GM18870 (cell line): ENCODE data around the gene EXOC4.

ENCODE experiments used
- ATAC-seq: cut with Tn5 transposase; IDR thresholded peaks from one replicate; pipeline ENCODE4 v1.9.1; 2021; ENCODE audit warnings: moderate library complexity; ENCODE audit not compliant: unreplicated experiment

Gene EXOC4

DNA sequence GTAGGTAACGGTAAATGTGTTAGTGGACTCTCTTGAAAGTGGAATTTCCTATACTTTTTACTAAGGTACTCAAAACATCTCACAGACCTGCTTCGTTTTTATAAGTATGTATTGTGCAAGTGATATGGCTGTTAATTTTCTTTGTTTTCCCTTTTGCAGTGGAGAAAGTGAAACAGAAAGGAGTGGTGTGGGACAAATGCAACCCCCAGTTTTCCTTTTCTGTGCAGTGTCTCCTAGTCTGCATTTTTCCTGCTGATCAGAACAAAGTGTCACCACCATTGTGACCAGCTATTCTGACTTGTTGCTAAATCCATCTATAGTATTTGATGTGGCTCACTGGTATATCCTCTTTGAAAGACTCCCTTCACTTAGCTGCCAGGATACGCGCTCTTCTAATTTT is 410.0 kb downstream of the EXOC4 start:
- no peak for ATAC-seq

DNA sequence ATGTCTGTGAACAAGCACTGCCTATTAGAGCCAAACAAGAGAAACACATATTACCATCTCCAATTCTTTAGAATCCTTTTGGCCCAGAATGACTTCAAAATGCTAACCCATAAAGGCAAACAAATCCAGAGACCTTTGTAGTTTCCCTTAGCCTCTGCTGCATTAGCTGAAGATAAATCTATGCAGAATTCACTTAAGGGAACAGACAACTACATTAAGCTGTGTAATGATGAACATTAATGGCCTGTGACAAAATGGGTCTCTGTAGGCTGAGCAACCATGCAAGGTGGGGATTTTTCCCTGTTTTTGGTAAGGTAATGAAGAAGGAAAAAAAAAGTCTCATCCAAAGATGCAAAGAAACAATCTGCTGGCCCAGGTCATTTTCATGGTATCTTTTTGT is 411.6 kb downstream of the EXOC4 start:
- ATAC-seq, result no peak

DNA sequence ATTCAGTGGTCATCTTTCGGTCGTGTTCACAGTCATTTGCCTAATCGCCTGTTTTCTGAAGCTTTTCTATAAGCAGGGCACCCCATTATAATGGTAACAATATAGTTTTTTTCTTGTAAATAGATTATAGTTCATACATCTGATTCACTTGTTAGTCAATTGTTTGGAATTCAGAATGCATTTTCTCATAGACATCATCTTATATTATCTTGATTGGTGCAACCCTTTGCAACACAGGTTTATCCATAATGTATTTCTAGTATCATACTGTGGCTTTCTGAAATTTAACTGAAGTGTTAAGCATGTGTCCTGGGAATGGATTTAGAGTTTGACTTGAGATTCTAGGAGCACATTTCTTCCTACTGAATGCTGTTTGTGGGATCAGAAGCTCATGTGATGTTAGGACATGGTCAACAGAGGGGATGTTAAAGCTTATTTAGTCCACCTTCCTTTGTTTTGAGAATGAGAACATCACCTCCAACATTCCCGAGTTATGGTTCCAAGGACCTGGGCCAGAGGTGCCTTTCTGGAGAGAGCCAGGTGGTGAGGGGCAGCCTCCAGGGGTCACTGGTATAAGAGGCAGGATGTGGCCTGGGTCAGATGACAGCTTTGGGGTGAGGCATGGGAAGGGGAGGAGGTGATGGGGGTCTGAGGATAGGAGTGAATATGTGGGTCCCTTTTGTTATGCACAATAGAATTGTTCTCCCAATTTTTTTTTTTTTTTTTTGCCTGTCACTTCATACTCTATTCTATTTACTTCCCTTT is 415.6 kb downstream of the EXOC4 start:
- no peak for ATAC-seq

DNA sequence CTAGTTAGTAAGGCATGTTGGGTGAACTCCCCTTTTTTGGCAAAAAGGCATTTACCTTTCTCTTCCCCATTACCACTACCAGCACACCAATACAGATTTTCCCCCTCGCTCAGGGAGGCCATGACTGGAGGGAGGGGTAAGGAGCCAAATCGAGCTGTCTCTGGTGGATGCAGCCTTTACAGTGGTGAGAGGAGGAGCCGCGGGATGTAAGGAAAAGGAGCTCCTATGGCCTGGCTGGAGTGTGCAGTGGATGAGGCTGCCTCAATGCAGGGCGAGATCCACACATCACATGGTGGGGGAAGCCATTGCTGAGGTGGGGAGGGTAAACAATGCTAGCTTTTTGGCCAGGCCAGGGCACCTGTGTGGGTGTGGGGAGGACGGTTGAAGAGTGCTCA is 416.2 kb downstream of the EXOC4 start:
- ATAC-seq, result no peak

DNA sequence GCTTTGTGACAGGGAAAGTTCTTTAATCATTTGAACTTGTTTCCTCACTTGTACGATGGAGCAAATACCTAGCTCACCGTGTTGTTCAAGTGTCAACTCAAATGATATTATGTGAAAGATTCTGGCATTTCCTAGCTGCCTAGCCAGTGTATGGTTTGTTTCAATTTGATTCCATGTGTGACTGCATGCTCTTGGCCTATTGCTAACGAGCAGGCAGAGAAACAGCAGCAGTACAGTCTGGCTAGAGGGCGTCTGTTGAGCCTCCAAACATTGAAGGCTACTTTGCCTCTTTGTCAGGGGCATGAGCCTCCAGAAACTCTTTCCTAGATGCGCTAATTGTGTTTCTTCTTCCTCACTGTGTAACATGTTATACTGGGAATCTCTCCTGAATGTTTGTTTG is 417.4 kb downstream of the EXOC4 start:
- ATAC-seq, result no peak

DNA sequence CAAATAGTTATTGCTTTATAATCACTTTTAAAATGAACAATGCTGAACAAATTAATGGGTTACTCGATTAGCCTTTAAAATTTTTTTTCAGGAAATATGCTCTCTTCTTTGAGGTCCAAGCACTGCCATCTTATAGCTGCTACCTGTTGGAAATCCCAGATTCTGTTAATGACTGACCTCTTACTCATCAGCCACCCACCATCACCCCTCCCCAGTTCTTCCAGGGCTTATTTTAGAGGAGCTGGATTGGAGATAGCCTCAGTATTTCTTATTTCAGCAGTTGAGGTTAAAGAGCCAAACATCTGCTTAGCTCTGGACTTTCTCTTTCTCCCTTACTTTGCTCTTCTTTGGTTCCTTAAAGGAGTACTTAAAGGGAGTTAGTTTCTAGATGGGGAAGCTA is 420.0 kb downstream of the EXOC4 start:
- ATAC-seq, result no peak

DNA sequence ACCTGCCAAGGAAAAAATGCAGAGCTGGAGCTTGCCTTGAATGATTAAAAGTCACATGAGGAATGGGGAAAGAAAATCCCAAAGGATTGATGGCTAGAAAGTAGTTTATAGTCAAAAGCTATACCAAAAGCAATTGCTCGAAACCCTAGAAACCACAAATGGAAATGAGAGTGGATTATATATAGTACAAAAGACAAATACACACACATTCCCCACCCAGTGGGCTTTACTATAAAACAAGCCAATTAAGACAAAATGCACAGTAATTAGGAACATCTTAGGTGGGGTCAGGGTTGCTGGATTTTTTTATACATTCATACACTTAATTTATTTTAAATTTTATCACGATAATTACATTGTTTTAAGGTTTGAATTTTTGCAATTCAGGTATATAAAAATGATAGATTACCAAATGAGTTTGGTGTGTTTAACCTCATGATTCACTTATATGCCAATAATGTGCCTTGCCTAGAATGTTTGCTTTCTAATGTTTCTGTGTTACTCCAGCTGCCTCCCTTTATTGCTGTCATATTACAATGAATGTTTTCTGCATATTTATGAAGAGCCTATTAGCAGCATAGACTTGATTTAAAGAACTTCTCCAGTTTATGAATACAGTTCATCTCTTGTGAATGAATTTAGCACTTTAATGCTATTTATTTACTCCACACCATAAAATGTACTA is 421.3 kb downstream of the EXOC4 start:
- no peak for ATAC-seq

DNA sequence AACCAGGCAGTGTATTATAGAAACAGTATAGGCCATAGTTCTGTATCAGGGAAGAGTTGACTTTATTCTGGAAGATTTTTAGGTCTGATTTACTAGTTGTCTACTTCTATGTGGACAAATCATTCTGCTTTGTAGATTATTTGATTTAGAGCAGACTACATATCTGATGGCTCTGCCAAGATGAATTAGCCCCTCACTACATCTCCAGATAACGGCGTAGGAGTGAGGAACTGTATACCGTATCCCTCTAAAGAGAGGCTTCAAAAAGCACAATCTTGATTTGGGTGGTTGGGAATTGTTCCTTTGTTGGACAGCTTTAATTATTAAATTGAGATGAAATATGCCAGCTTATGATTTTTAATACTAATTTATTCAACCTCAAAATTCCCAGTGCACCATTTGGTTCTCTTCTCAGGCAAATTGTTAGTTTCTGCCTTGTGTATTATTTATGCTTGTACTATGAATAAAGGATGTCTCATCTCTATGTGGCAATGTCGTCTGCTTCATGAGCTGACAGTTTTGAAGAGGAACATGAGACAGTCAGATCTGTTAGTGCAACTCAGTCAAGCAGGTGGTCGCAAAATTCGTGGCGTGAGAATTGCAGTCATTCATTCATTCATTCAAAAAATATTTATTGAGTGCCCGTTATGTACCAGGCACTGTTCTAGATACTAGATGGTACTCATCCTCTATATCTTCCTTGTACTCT is 422.8 kb downstream of the EXOC4 start:
- ATAC-seq, result no peak

DNA sequence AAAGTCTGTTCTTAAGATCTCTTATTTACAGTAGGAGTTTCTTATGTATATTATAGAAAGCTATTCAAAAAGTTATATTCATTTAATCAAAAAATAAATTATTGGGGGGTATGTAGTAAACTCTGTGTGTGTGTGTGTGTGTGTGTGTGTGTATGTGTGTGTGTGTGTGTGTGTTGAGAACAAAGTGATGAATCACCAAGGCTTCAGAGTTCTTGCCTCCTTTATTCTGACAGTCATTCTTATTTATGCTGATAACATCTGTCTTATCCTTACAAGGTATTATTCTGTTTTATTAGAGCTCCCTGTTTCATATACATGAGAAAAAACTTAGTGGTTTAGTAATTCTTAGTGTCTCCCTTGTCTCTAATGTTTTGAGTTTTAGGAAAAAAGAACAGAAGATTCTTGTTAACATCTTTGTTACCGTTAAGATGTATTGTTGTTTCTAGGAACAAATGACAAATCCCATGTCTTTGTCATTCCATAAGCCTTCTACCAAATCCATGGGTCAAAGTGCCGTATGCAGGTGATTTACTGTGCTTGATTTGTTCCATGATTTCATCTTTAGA is 424.0 kb downstream of the EXOC4 start:
- no peak for ATAC-seq

DNA sequence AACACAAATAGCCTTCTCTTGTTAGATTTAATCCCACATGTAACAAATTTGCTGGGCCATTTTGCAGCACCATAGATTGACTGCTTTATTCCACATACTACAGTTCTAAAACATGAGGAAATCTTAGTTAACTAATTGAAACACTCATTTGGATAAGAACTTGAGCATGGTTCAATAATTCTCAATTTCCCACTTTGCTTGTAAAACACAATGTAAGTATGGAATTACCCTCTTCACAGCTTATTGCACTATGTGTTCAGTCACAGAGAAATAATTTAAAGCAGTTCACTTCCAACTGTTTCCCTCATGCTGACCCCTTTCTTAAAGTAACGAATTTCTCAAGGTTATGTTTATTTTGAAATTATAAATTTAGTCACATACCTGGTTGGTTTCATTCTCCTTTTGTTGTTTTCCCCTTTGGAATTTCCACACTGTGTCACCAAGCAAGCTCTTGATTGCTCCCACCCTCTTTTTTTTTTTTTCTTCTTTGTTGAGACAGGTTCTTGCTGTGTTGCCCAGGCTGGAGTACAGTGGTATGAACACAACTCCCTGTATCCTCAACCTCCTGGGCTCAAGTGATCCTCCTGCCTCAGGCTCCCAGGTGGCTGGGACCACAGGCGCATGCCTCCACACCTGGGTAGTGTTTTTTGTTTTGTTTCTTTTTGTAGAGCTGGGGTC is 425.4 kb downstream of the EXOC4 start:
- no peak for ATAC-seq

DNA sequence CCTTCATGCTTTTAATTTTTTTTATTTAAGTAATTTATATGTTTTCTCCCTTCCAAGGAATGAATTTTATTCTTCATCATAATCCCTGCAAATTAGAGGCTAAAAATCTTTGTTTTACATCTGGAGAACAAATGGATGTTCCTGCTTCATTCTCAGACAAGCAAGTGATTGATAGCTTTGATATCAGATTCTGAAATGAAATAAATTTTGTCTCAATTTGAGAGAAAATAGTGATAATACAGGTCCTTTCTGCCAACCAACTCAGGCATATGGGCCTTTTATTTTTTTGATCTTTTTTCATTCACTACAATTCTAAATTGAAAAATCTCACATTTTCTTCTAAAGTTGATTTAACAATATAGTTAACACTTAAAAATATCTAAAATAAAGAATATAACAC is 427.1 kb downstream of the EXOC4 start:
- ATAC-seq, result no peak

DNA sequence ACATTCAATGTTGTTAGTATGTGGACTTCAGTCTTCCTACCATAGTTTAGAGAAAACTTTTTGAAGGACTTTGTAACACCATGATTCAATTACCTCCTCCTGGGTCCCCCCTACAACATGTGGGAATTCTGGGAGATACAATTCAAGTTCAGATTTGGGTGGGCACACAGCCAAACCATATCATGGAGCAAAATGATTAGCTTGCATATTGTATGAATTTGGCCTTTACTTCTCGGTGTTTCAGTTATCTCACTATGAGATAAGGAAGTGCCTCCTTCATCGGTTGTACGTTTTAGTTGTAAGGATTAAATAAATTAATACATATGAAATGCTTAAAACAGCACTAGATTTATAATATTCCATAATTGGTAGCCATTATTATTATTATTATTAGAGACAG is 428.7 kb downstream of the EXOC4 start:
- ATAC-seq, result no peak

DNA sequence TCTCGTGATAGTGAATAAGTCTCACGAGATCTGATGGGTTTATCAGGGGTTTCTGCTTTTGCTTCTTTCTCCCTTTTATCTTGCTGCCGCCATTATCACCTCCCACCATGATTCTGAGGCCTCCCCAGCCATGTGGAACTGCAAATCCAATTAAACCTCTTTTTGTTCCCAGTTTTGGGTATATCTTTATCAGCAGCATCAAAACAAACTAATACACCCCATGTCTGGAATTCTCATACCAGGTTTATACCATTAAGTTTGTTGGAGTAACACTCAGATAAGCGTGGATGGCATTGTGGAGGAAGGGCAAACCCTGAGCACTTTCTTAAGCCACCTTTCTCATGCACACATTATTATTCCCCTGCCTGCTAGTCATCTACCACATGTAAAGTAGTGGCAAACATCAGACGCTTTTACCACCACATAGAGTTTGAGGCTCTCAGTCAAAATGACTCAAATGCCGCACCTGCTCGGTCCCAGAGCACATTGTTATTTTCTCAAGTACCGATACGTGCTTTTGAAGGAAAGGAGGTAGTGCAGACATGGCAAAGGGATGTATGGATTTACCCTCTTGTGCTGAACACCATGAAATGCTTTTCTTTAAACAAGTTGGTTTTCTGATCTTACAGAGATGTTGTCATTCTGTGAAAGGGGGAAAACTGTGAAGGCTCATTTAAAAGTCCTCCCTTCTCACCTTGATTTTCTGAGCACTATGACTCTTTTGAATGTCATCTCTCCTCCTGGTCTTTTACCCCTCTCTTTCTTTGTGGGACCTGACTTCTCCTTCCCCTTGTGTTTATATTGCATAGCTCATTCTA is 429.7 kb downstream of the EXOC4 start:
- ATAC-seq, result no peak

DNA sequence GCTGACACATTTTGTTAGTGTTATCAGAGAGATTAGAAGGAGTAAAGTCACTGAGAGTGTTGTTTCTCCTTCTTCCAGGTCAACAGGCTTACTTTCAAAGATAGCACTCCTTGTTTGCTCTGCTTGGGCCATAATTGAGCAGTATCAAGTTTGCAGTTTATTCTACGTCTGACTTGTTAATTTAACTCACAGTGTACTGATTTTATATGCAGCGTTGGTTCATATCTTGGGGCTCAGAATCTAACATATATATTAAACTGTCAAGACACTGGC is 430.2 kb downstream of the EXOC4 start:
- ATAC-seq, result no peak

DNA sequence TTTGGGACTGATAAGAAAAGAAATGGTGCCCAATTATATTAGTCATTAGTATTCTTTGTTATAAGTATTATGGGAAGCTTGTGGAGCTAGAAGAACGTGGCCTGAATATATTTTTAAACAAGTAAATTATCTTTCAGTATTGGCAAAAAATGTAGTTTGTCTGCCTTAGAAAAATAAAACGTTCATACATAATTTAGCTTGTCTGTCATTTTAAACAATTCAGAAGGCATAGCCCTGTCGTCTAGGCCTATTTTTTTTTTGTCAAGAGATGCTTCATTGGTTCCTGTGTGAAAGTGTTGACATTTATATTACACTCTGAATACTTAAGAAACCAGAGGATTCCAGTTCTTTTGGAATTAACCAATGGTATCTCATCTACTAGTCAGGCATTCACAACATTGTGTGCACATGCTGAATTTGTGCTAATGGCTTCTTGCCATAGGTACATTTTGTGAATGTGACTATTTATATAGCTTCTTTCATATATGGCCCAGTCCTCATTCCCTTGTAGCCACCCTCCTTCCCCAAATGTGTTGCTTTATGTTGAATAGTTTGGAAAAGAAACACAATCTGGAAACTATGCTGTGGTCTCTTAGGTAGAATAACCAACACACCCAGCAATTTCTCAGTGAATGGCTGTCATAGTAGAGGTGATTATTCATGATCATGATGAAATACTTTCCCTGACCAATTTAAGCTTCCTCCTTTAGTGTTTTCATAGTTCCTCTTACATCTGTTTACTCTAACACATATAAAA is 435.8 kb downstream of the EXOC4 start:
- no peak for ATAC-seq

DNA sequence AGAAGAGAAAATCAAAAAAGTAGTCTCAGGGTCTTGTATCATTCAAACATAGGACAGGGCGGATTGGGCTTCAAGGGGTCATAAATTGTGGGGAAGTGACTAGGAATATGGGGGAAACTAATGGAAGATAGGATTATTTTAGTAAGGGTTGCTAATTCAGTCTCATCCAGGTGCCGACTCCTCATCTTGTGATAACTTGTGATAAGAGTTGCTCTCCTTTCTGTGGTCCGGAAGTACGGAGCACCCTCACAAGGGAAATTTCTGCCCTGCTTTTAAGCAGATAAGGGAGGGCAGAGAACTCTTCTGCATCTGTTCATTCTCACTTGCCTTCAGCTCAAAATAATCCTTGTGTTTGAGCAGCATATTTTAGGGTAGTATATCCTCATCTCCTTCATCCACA is 437.9 kb downstream of the EXOC4 start:
- no peak for ATAC-seq

DNA sequence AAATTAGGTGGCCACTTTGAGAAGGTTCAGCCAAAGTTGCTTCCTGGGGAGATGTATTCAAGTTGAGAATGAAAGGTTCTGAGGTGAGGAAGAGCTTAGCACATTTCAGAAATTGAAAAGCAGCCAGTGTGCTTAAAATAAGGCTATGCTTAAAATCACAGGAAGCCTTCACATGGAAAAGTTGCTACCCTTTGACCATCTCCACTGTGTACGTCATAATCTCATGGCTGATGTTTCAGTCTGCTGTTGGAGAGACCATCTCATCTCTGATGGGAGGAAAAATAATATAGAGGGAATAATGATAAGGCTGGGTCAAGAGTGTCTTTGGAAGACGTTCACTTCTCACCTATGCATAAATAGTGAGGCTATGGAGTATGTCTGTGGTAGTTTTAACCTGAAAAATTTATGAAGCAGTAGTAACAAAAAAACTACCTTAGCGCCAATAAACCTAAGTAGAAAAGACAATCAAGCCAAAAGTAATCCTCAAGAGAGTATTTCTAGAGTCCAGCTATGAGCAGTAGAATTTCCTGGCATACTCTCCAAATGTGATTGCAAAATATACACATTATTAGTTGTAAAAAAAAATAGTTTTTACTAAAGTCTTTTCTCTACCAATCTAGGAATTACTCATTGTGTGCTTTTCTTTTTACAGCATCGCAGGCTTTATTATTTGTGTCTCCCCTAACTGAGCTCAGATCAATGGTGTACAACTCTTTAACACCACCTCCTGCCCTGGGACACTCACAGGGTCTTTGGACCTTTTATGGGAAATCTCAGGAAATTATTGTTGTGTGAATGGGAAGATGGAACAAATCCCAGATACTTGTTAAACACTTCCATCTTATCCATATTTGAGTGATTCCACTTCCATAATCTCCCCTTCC is 439.1 kb downstream of the EXOC4 start:
- no peak for ATAC-seq

DNA sequence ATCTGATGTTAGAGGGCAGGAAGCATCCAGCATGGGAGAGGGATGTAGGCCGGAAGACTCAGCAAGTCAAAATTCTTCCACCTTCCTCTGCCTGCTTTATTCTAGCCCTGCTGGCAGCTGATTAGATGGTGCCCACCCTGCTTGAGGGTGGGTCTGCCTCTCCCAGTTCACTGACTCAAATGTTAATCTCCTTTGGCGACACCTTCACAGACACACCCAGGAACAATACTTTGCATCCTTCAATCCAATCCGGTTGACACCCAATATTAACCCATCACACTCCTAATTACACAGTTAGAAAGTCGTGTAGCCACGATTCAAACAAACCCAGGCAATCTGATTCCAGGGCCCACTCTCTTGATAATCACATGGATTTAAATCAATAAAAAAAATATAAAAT is 440.4 kb downstream of the EXOC4 start:
- no peak for ATAC-seq

DNA sequence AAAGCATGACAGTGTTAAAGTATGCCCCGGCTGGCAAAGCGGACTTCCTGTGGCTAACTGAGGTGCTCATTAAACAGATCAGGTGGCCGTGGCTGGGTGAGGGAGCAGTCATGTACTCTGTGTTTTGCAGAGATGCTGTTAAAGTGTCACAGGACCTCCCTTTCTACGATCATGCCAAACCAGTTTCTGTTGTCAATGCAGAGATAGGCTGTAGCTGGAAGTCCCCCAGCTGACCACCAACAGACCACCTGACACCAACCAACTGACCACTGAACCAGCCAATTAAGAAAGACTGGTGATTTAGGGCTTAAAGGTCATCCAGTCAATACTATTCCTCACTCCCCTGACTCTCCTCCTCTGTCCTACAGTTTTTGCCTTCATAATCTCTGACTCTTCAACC is 443.2 kb downstream of the EXOC4 start:
- no peak for ATAC-seq
